Hippocampal formation (tissue), 2 donors: ENCODE data around the gene ZNF730.
"Not testable (repeated sequence)": the region's sequence is repeated elsewhere in the genome, so short reads cannot be mapped to it uniquely, and the experiment has no call there.

Experiments
- DNase-seq, 2 donors: peaks; one replicate each; lab custom pipeline; 2025; lab: John Stamatoyannopoulos, UW

ZNF730 gene

GRCh38 chr19:23116802-23117571 is at the start of gene ZNF730:
Gene ZNF730 (plus strand): TSS chr19:23117025. CDS start chr19:23117174, 149 bp downstream.
- peak; percentile 20 to 26 for DNase-seq

GRCh38 chr19:23070353-23071146 is 46.3 kb upstream of the ZNF730 start:
- DNase-seq: no peak

GRCh38 chr19:23071147-23071511 is 45.7 kb upstream of the ZNF730 start:
- DNase-seq: no peak

GRCh38 chr19:23075031-23075733 is 41.6 kb upstream of the ZNF730 start:
- peak in 1 of 2 donors; percentile 8 for DNase-seq

- not testable (repeated sequence) for DNase-seq
These were observed 39.0 kb upstream of the ZNF730 start for GRCh38 chr19:23077776-23078175.

- no peak for DNase-seq
These were observed 23.0 kb upstream of the ZNF730 start for GRCh38 chr19:23093832-23094231.

GRCh38 chr19:23095418-23095817 is 21.4 kb upstream of the ZNF730 start:
- DNase-seq: no peak

GRCh38 chr19:23098286-23098685 is 18.5 kb upstream of the ZNF730 start:
- DNase-seq: no peak

- DNase-seq: no peak
These were observed 17.8 kb upstream of the ZNF730 start for GRCh38 chr19:23098988-23099387.

- DNase-seq: no peak
These were observed 16.9 kb upstream of the ZNF730 start for GRCh38 chr19:23099966-23100365.

- no peak for DNase-seq
These were observed 15.6 kb upstream of the ZNF730 start for GRCh38 chr19:23101241-23101640.

GRCh38 chr19:23118400-23118799 is 1.6 kb downstream of the ZNF730 start:
- no peak for DNase-seq

- DNase-seq: not testable (repeated sequence)
These were observed 17.4 kb downstream of the ZNF730 start for GRCh38 chr19:23134211-23134610.

GRCh38 chr19:23145617-23146415 is 29.0 kb downstream of the ZNF730 start:
- no peak for DNase-seq

- DNase-seq: no peak
These were observed 43.9 kb downstream of the ZNF730 start for GRCh38 chr19:23160766-23161165.

GRCh38 chr19:23168286-23168685 is 51.5 kb downstream of the ZNF730 start:
- DNase-seq: not testable (repeated sequence)

- DNase-seq: no peak
These were observed 66.4 kb downstream of the ZNF730 start for GRCh38 chr19:23183251-23183650.

- DNase-seq: no peak
These were observed 73.5 kb downstream of the ZNF730 start for GRCh38 chr19:23190341-23190740.
